ENCODE measurements around the gene SLC35F3.

- TF ChIP-seq CTCF (IDR thresholded peaks at IDR 0.05) (no peak), POLR2A (IDR thresholded peaks at IDR 0.05) (no peak)
These were observed 186.0 kb downstream of the SLC35F3 start for GRCh38 chr1:234090212-234091064.

Measured in adrenal gland (tissue), 5 donors.